ENCODE measurements around the gene TCP11. TPM values are rescaled to one million over a fixed set of nuclear protein-coding genes. Genes with fewer than 3 reads are reported as not detected.

Gene TCP11
- total and polyA plus RNA-seq, 4 donors, result 0.05 to 0.19 TPM; not detected in 2

DNA sequence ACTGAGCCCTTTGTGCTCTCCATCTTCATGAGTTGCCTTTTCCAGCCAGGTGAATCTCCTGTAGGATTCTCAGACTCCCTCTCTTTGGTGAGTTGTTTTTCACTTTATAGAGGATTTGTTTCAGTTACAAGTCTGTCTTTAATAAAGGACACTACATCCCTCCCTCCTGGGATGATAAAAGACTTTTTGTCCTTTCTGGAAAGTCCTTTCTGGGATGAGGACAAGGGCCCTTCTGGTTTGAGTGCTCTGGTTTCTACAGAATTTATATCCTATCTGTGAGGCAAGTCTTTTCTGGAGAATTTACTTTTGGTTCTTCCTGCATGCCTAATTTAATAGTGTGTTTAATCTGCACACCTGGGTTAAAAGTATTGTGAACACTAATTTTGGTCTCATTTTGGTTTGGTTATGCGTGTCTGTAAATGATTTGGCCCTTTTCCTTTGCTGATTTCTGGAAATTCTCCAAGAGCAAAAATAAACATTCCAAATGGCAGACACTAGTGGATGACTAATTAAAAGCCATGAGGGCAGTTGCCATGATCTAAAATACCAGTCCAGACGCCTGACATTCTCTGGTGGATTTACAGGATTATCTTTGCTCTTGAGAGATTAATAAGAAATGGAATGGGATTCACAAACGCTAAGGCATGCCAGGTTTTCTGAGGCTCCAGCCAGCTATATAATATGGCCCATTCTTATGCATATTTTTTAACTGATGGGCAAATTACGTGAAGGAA, 44.8 kb downstream of the TCP11 start:
- no peak overlapping the region for H3K4me3 ChIP-seq (ENCODE audit: low read depth in 1 of 3, low read length in 3 of 3)
- TF ChIP-seq JUND (IDR thresholded peaks at IDR 0.05), result peak in 1 of 2 donors; percentile 48
- TF ChIP-seq FOXA1 (IDR thresholded peaks at IDR 0.05), result no peak
- TF ChIP-seq YY1 (IDR thresholded peaks at IDR 0.05), result peak; percentile 86
- TF ChIP-seq, protein P1, sequence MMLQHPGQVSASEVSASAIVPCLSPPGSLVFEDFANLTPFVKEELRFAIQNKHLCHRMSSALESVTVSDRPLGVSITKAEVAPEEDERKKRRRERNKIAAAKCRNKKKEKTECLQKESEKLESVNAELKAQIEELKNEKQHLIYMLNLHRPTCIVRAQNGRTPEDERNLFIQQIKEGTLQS (IDR thresholded peaks at IDR 0.05), result no peak
- peak in 1 of 2 donors; percentile 17 for TF ChIP-seq HNF4A (conservative IDR thresholded peaks at IDR 0.05)
- no peak for TF ChIP-seq GABPA (IDR thresholded peaks at IDR 0.05 in 1 of 2, conservative IDR thresholded peaks at IDR 0.05 in 1 of 2)
- no peak for TF ChIP-seq RAD21 (IDR thresholded peaks at IDR 0.05)
- no peak for TF ChIP-seq SP1 (IDR thresholded peaks at IDR 0.05)
- peak; percentile 40 for TF ChIP-seq NR2F2 (IDR thresholded peaks at IDR 0.05)
- peaks cover 2 to 21% (median 14%) of the 10 kb centered on the region in 4 donors for H3K4me1 ChIP-seq (ENCODE audit: control insufficient read depth in 4 of 4, insufficient read depth in 4 of 4, low read length in 3 of 4)
- peak overlapping the region in 1 of 2 donors; percentile 14 for H3K27ac ChIP-seq (ENCODE audit: low read depth in 1 of 2, low read length in 2 of 2)
- 39% methylated on average over 4 of the region's 4 CpGs for WGBS
- H3K9ac ChIP-seq (ENCODE audit: low read depth in 1 of 2, low read length in 2 of 2), result no peak overlapping the region
- no peaks in the 10 kb centered on the region for H3K9me3 ChIP-seq (ENCODE audit: control insufficient read depth in 4 of 4, low read length in 3 of 4)
- peaks cover 0 to 3% (median 0%) of the 10 kb centered on the region in 4 donors for H3K36me3 ChIP-seq (ENCODE audit: control insufficient read depth in 4 of 4, insufficient read depth in 3 of 4, low read depth in 1 of 4, low read length in 3 of 4)
- no peaks in the 10 kb centered on the region for H3K27me3 ChIP-seq (ENCODE audit: control insufficient read depth in 4 of 4, insufficient read depth in 4 of 4, low read length in 3 of 4)
- no peak for DNase-seq (ENCODE audit: low spot score)

DNA sequence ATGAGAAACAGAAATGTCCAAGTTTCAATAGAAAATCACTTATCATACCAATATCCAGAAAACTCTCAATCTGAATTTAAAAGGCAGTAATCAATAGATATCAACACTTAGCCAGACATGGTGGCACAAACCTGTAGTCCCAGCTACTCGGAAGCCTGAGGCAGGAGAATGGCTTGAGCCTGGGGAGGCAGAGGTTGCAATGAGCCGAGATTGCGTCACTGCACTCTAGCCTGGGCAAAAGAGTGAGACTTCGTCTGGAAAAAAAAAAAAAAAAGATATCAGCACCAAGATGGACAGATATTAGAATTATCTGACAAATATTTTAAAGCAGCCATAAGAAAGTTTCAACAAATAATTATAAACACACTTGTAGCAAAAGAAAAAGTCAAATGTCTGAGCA, 47.0 kb downstream of the TCP11 start:
- no peak for DNase-seq (ENCODE audit: low spot score)

More for the DNA sequence above, 47.0 kb downstream of the TCP11 start:
- 51% methylated on average over 4 of the region's 4 CpGs for WGBS
- H3K27ac ChIP-seq (ENCODE audit: low read depth in 1 of 2, low read length in 2 of 2), result no peak overlapping the region
- H3K36me3 ChIP-seq (ENCODE audit: control insufficient read depth in 4 of 4, insufficient read depth in 3 of 4, low read depth in 1 of 4, low read length in 3 of 4), result peaks cover 0 to 8% (median 3%) of the 10 kb centered on the region in 4 donors
- no peaks in the 10 kb centered on the region for H3K9me3 ChIP-seq (ENCODE audit: control insufficient read depth in 4 of 4, low read length in 3 of 4)
- H3K27me3 ChIP-seq (ENCODE audit: control insufficient read depth in 4 of 4, insufficient read depth in 4 of 4, low read length in 3 of 4), result no peaks in the 10 kb centered on the region
- TF ChIP-seq, protein P2, sequence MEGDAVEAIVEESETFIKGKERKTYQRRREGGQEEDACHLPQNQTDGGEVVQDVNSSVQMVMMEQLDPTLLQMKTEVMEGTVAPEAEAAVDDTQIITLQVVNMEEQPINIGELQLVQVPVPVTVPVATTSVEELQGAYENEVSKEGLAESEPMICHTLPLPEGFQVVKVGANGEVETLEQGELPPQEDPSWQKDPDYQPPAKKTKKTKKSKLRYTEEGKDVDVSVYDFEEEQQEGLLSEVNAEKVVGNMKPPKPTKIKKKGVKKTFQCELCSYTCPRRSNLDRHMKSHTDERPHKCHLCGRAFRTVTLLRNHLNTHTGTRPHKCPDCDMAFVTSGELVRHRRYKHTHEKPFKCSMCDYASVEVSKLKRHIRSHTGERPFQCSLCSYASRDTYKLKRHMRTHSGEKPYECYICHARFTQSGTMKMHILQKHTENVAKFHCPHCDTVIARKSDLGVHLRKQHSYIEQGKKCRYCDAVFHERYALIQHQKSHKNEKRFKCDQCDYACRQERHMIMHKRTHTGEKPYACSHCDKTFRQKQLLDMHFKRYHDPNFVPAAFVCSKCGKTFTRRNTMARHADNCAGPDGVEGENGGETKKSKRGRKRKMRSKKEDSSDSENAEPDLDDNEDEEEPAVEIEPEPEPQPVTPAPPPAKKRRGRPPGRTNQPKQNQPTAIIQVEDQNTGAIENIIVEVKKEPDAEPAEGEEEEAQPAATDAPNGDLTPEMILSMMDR (IDR thresholded peaks at IDR 0.05; ENCODE audit: low read depth, low read length, missing input control), result no peak
- TF ChIP-seq YY1 (IDR thresholded peaks at IDR 0.05) (peak; percentile 26), FOXA2 (IDR thresholded peaks at IDR 0.05) (no peak), JUND (IDR thresholded peaks at IDR 0.05) (peak in 1 of 2 donors; percentile 12), SP1 (IDR thresholded peaks at IDR 0.05) (no peak), HNF4A (conservative IDR thresholded peaks at IDR 0.05) (peak in 1 of 2 donors; percentile 38)
- TF ChIP-seq, protein P1 (IDR thresholded peaks at IDR 0.05), result peak; percentile 37
- TF ChIP-seq, protein P3, sequence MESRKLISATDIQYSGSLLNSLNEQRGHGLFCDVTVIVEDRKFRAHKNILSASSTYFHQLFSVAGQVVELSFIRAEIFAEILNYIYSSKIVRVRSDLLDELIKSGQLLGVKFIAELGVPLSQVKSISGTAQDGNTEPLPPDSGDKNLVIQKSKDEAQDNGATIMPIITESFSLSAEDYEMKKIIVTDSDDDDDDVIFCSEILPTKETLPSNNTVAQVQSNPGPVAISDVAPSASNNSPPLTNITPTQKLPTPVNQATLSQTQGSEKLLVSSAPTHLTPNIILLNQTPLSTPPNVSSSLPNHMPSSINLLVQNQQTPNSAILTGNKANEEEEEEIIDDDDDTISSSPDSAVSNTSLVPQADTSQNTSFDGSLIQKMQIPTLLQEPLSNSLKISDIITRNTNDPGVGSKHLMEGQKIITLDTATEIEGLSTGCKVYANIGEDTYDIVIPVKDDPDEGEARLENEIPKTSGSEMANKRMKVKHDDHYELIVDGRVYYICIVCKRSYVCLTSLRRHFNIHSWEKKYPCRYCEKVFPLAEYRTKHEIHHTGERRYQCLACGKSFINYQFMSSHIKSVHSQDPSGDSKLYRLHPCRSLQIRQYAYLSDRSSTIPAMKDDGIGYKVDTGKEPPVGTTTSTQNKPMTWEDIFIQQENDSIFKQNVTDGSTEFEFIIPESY (IDR thresholded peaks at IDR 0.05), result no peak
- no peak overlapping the region for H3K9ac ChIP-seq (ENCODE audit: low read depth in 1 of 2, low read length in 2 of 2)
- H3K4me3 ChIP-seq (ENCODE audit: low read depth in 1 of 3, low read length in 3 of 3), result no peak overlapping the region
- peaks cover 2 to 28% (median 15%) of the 10 kb centered on the region in 4 donors for H3K4me1 ChIP-seq (ENCODE audit: control insufficient read depth in 4 of 4, insufficient read depth in 4 of 4, low read length in 3 of 4)
